NCI-H1930 (cell line): Measurements from ENCODE around the gene NDUFC2.
"Not testable (repeated sequence)": the region's sequence is repeated elsewhere in the genome, so short reads cannot be mapped to it uniquely, and the experiment has no call there.

Experiments used
- DNase-seq, 2 experiments: peaks; one replicate each; lab custom pipeline; 2025; lab: John Stamatoyannopoulos, UW

Gene NDUFC2

GRCh38 chr11:78054971-78055370 lies 24.7 kb downstream of the NDUFC2 start:
- no peak for DNase-seq

GRCh38 chr11:78050964-78051831 lies 28.5 kb downstream of the NDUFC2 start:
- DNase-seq: no peak

- no peak for DNase-seq
Measured at GRCh38 chr11:78049348-78049747, 30.3 kb downstream of the NDUFC2 start.

GRCh38 chr11:78048561-78048960 lies 31.1 kb downstream of the NDUFC2 start:
- DNase-seq: no peak

GRCh38 chr11:78046486-78046854 lies 33.2 kb downstream of the NDUFC2 start:
- no peak for DNase-seq

- DNase-seq: peak in 1 of 2 experiments; percentile 63
Measured at GRCh38 chr11:78045851-78046485, 33.7 kb downstream of the NDUFC2 start.

- DNase-seq: no peak
Measured at GRCh38 chr11:78044706-78045105, 35.0 kb downstream of the NDUFC2 start.

GRCh38 chr11:78041843-78042440 lies 37.7 kb downstream of the NDUFC2 start:
- DNase-seq: no peak

- not testable (repeated sequence) for DNase-seq
Measured at GRCh38 chr11:78041380-78041719, 38.3 kb downstream of the NDUFC2 start.

- no peak for DNase-seq
Measured at GRCh38 chr11:78040691-78041379, 38.8 kb downstream of the NDUFC2 start.

GRCh38 chr11:78039919-78040671 lies 39.6 kb downstream of the NDUFC2 start:
- no peak for DNase-seq

- DNase-seq: no peak
Measured at GRCh38 chr11:78039391-78039918, 40.2 kb downstream of the NDUFC2 start.

- DNase-seq: no peak
Measured at GRCh38 chr11:78038697-78039313, 40.9 kb downstream of the NDUFC2 start.

- no peak for DNase-seq
Measured at GRCh38 chr11:78037825-78038620, 41.6 kb downstream of the NDUFC2 start.

GRCh38 chr11:78037056-78037455 lies 42.6 kb downstream of the NDUFC2 start:
- DNase-seq: no peak

- DNase-seq: no peak
Measured at GRCh38 chr11:78036313-78036712, 43.3 kb downstream of the NDUFC2 start.

GRCh38 chr11:78034623-78035022 lies 45.0 kb downstream of the NDUFC2 start:
- DNase-seq: no peak

GRCh38 chr11:78033040-78033439 lies 46.6 kb downstream of the NDUFC2 start:
- DNase-seq: no peak

- no peak for DNase-seq
Measured at GRCh38 chr11:78032090-78032489, 47.6 kb downstream of the NDUFC2 start.

- no peak for DNase-seq
Measured at GRCh38 chr11:78031629-78032028, 48.0 kb downstream of the NDUFC2 start.
